Liver (tissue), 9 donors: Measurements from ENCODE around the gene DOK6. TPM values are rescaled to one million over a fixed set of nuclear protein-coding genes. Genes with fewer than 3 reads are reported as not detected.

ENCODE experiments used
- DNase-seq: peaks from one replicate; pipeline ENCODE4 v3.0.0-alpha.2; 2017; ENCODE audit warnings: low spot score
- H3K27ac ChIP-seq, 2 donors: one replicate each; pipeline ENCODE4 v1.7.0; 2013; ENCODE audit warnings: inconsistent platforms in 2 of 2, low read length in 2 of 2, control low read depth in 1 of 2, low read depth in 1 of 2, mild to moderate bottlenecking in 1 of 2
- H3K27me3 ChIP-seq, 4 donors: one replicate each; pipeline versions ENCODE4 v1.6.1 to v1.7.0; 2013; ENCODE audit warnings: low read length in 3 of 4, inconsistent platforms in 1 of 4, mild to moderate bottlenecking in 1 of 4, moderate library complexity in 1 of 4; ENCODE audit not compliant: control insufficient read depth in 4 of 4, insufficient read depth in 4 of 4
- H3K36me3 ChIP-seq, 4 donors: one replicate each; pipeline versions ENCODE4 v1.6.1 to v1.7.0; 2013; ENCODE audit warnings: low read length in 3 of 4, mild to moderate bottlenecking in 3 of 4, low read depth in 1 of 4, moderate library complexity in 1 of 4; ENCODE audit not compliant: control insufficient read depth in 4 of 4, insufficient read depth in 3 of 4
- H3K4me1 ChIP-seq, 4 donors: one replicate each; pipeline versions ENCODE4 v1.6.1 to v1.7.0; 2013; ENCODE audit warnings: low read length in 3 of 4, mild to moderate bottlenecking in 3 of 4, moderate library complexity in 1 of 4; ENCODE audit not compliant: control insufficient read depth in 4 of 4, insufficient read depth in 4 of 4
- H3K4me3 ChIP-seq, 3 donors: one replicate each; pipeline versions ENCODE4 v1.6.1 to v1.7.0; 2013; ENCODE audit warnings: low read length in 3 of 3, control low read depth in 1 of 3, low read depth in 1 of 3, mild to moderate bottlenecking in 1 of 3
- H3K9ac ChIP-seq, 2 donors: one replicate each; pipeline ENCODE4 v1.7.0; 2013; ENCODE audit warnings: low read length in 2 of 2, mild to moderate bottlenecking in 2 of 2, moderate library complexity in 2 of 2, control low read depth in 1 of 2, low read depth in 1 of 2
- H3K9me3 ChIP-seq, 4 donors: one replicate each; pipeline versions ENCODE4 v1.6.1 to v1.7.0; 2013; ENCODE audit warnings: low read length in 3 of 4; ENCODE audit not compliant: control insufficient read depth in 4 of 4
- ATF3 ChIP-seq: IDR thresholded peaks from 2 replicates; pipeline ENCODE4 v1.6.1; 2016; ENCODE audit warnings: antibody characterized with exemption
- CTCF ChIP-seq: fragments of 150-350 bp; IDR thresholded peaks from 2 replicates; pipeline ENCODE4 v1.5.1; 2017; ENCODE audit warnings: improper control_type of control experiment, low read depth, low read length; ENCODE audit not compliant: missing input control
- EGR1 ChIP-seq, 2 donors: IDR thresholded peaks; 2 replicates each; pipeline ENCODE4 v1.6.1; 2016 to 2018; ENCODE audit warnings: antibody characterized with exemption in 2 of 2, low read depth in 2 of 2
- FOXA1 ChIP-seq: IDR thresholded peaks from 2 replicates; pipeline ENCODE4 v1.6.1; 2016; ENCODE audit warnings: antibody characterized with exemption
- FOXA2 ChIP-seq: IDR thresholded peaks from 2 replicates; pipeline ENCODE4 v1.6.1; 2016; ENCODE audit warnings: antibody characterized with exemption
- GABPA ChIP-seq, 2 donors: IDR thresholded peaks in 1 of 2; conservative IDR thresholded peaks in 1 of 2; 2 replicates each; pipeline ENCODE4 v1.6.1; 2016; ENCODE audit warnings: antibody characterized with exemption in 2 of 2, mild to moderate bottlenecking in 1 of 2, moderate library complexity in 1 of 2
- HNF4A ChIP-seq, 2 donors: conservative IDR thresholded peaks; 2 replicates each; pipeline ENCODE4 v1.6.1; 2016; ENCODE audit warnings: antibody characterized with exemption in 2 of 2, mild to moderate bottlenecking in 2 of 2
- HNF4G ChIP-seq: IDR thresholded peaks from 2 replicates; pipeline ENCODE4 v1.6.1; 2016; ENCODE audit warnings: antibody characterized with exemption
- JUND ChIP-seq, 2 donors: IDR thresholded peaks; 2 replicates each; pipeline ENCODE4 v1.6.1; 2016; ENCODE audit warnings: antibody characterized with exemption in 2 of 2
- MAX ChIP-seq: IDR thresholded peaks from 2 replicates; pipeline ENCODE4 v1.6.1; 2016; ENCODE audit warnings: antibody characterized with exemption
- NR2F2 ChIP-seq: IDR thresholded peaks from 2 replicates; pipeline ENCODE4 v1.6.1; 2016; ENCODE audit warnings: antibody characterized with exemption
- RAD21 ChIP-seq, 2 donors: IDR thresholded peaks; 2 replicates each; pipeline ENCODE4 v1.6.1; 2016; ENCODE audit warnings: antibody characterized with exemption in 2 of 2, mild to moderate bottlenecking in 2 of 2
- REST ChIP-seq: IDR thresholded peaks from 2 replicates; pipeline ENCODE4 v1.6.1; 2016; ENCODE audit warnings: antibody characterized with exemption, mild to moderate bottlenecking
- RXRA ChIP-seq, 2 donors: IDR thresholded peaks; 2 replicates each; pipeline ENCODE4 v1.6.1; 2017 to 2018; ENCODE audit warnings: antibody characterized with exemption in 2 of 2, mild to moderate bottlenecking in 1 of 2
- SP1 ChIP-seq: IDR thresholded peaks from 2 replicates; pipeline ENCODE4 v1.6.1; 2018; ENCODE audit warnings: antibody characterized with exemption, mild to moderate bottlenecking
- TAF1 ChIP-seq: conservative IDR thresholded peaks from 2 replicates; pipeline ENCODE4 v1.6.1; 2016; ENCODE audit warnings: antibody characterized with exemption, mild to moderate bottlenecking
- YY1 ChIP-seq: IDR thresholded peaks from 2 replicates; pipeline ENCODE4 v1.6.1; 2016; ENCODE audit warnings: antibody characterized with exemption, mild to moderate bottlenecking
- ZBTB33 ChIP-seq: IDR thresholded peaks from 2 replicates; pipeline ENCODE4 v1.6.1; 2016; ENCODE audit warnings: antibody characterized with exemption
- WGBS: extraction: QIAGEN DNeasy Blood & Tissue Kit; methylation state at CpG from one replicate; pipeline ENCODE4 v1.1.7; 2013; 5-methylcytosine and 5-hydroxymethylcytosine counted together
- polyA plus RNA-seq, 2 donors: library from polyadenylated mRNA; stranded (reverse) in 1 of 2; unstranded in 1 of 2; fragments of 200-250 nt in 1 of 2; fragments of >200 nt in 1 of 2; fragmentation: Nextera tagmentation in 1 of 2; extraction: Ambion mirVana in 1 of 2; gene quantifications; one replicate each; pipeline versions ENCODE4 v1.2.1 to v1.2.3, GENCODE V29; 2013 to 2015
- total RNA-seq, 2 donors: library from RNA; depleted of rRNA; stranded (reverse); fragments of >200 nt; gene quantifications; one replicate each; pipeline ENCODE4 v1.2.3, GENCODE V29; 2014
- donor health status: healthy.
- donor health status: healthy.
- donor health status: healthy.
- donor health status: healthy.
- donor health status: healthy.

DOK6 gene
- total and polyA plus RNA-seq, 4 donors: 0.08 to 1.1 (median 0.67) TPM

GRCh38 chr18:69789794-69790193 lies 389.1 kb downstream of the DOK6 start:
- Histone ChIP-seq H3K9ac (no peak overlapping the region), H3K27me3 (no peaks in the 10 kb centered on the region), H3K36me3 (no peaks in the 10 kb centered on the region), H3K27ac (no peak overlapping the region), H3K4me1 (no peaks in the 10 kb centered on the region), H3K9me3 (no peaks in the 10 kb centered on the region), H3K4me3 (no peak overlapping the region)
- 82% methylated on average over 1 of the region's 1 CpG for WGBS
- TF ChIP-seq FOXA2: no peak
- no peak for TF ChIP-seq TAF1
- TF ChIP-seq MAX: no peak
- no peak for TF ChIP-seq REST
- no peak for TF ChIP-seq SP1
- TF ChIP-seq JUND (IDR thresholded peaks at IDR 0.05): no peak
- no peak for TF ChIP-seq HNF4A (conservative IDR thresholded peaks at IDR 0.05)
- no peak for TF ChIP-seq RAD21 (IDR thresholded peaks at IDR 0.05)
- TF ChIP-seq NR2F2: no peak
- TF ChIP-seq ZBTB33: no peak
- TF ChIP-seq CTCF: no peak
- no peak for TF ChIP-seq YY1
- TF ChIP-seq FOXA1: no peak
- TF ChIP-seq EGR1 (IDR thresholded peaks at IDR 0.05; ENCODE audit: low read depth in 2 of 2): no peak
- no peak for TF ChIP-seq RXRA (IDR thresholded peaks at IDR 0.05)
- no peak for TF ChIP-seq HNF4G
- TF ChIP-seq GABPA (IDR thresholded peaks at IDR 0.05 in 1 of 2, conservative IDR thresholded peaks at IDR 0.05 in 1 of 2): no peak
- no peak for TF ChIP-seq ATF3
- DNase-seq: no peak

- no peak overlapping the region for H3K4me3 ChIP-seq
- H3K9me3 ChIP-seq: no peaks in the 10 kb centered on the region
- no peak for DNase-seq
- H3K27me3 ChIP-seq: no peaks in the 10 kb centered on the region
- H3K4me1 ChIP-seq: no peaks in the 10 kb centered on the region
- TF ChIP-seq ZBTB33 (no peak), MAX (no peak), RAD21 (IDR thresholded peaks at IDR 0.05) (no peak), SP1 (no peak), NR2F2 (no peak), TAF1 (no peak), HNF4G (no peak), JUND (IDR thresholded peaks at IDR 0.05) (no peak), RXRA (IDR thresholded peaks at IDR 0.05) (no peak), EGR1 (IDR thresholded peaks at IDR 0.05; ENCODE audit: low read depth in 2 of 2) (no peak), FOXA2 (no peak), CTCF (no peak), YY1 (no peak)
- no peaks in the 10 kb centered on the region for H3K36me3 ChIP-seq
- no peak overlapping the region for H3K9ac ChIP-seq
- no peak overlapping the region for H3K27ac ChIP-seq
These were observed 390.0 kb downstream of the DOK6 start for GRCh38 chr18:69790649-69791048.
